Ishikawa (cell line): ENCODE measurements around the gene FOXP1.

Experiments used
- CEBPB ChIP-seq: IDR thresholded peaks from 2 replicates; pipeline ENCODE4 v1.6.1; 2012
- CREB1 ChIP-seq: IDR thresholded peaks from 2 replicates; pipeline ENCODE4 v1.6.1; 2012; ENCODE audit warnings: low read depth
- EGR1 ChIP-seq: IDR thresholded peaks from 2 replicates; pipeline ENCODE4 v1.6.1; 2012
- EP300 ChIP-seq: IDR thresholded peaks from 2 replicates; pipeline ENCODE4 v1.6.1; 2012; ENCODE audit warnings: borderline replicate concordance
- FOXM1 ChIP-seq: IDR thresholded peaks from 2 replicates; pipeline ENCODE4 v1.6.1; 2012; ENCODE audit warnings: low read depth, borderline replicate concordance
- NFIC ChIP-seq: IDR thresholded peaks from 2 replicates; pipeline ENCODE4 v1.6.1; 2012
- RAD21 ChIP-seq: IDR thresholded peaks from 2 replicates; pipeline ENCODE4 v1.6.1; 2012; ENCODE audit warnings: low read depth
- TAF1 ChIP-seq: IDR thresholded peaks from 2 replicates; pipeline ENCODE4 v1.6.1; 2012; ENCODE audit warnings: low read depth, mild to moderate bottlenecking
- TCF12 ChIP-seq: IDR thresholded peaks from 2 replicates; pipeline ENCODE4 v1.6.1; 2012; ENCODE audit warnings: low read depth
- TEAD4 ChIP-seq: IDR thresholded peaks from 2 replicates; pipeline ENCODE4 v1.6.1; 2012
- YY1 ChIP-seq: IDR thresholded peaks from 2 replicates; pipeline ENCODE4 v1.6.1; 2012; ENCODE audit warnings: low read depth
- ZBTB7A ChIP-seq: IDR thresholded peaks from 2 replicates; pipeline ENCODE4 v1.6.1; 2012; ENCODE audit warnings: low read depth
- TF ChIP-seq, protein P1 (sequence below): IDR thresholded peaks from 2 replicates; pipeline ENCODE4 v1.6.1; 2012
- TF ChIP-seq, protein P2 (sequence below): IDR thresholded peaks from 2 replicates; pipeline ENCODE4 v1.6.1; 2012
- TF ChIP-seq, protein P3 (sequence below): IDR thresholded peaks from 2 replicates; pipeline ENCODE4 v1.6.1; 2012; ENCODE audit warnings: low read depth, mild to moderate bottlenecking

FOXP1 gene

DNA sequence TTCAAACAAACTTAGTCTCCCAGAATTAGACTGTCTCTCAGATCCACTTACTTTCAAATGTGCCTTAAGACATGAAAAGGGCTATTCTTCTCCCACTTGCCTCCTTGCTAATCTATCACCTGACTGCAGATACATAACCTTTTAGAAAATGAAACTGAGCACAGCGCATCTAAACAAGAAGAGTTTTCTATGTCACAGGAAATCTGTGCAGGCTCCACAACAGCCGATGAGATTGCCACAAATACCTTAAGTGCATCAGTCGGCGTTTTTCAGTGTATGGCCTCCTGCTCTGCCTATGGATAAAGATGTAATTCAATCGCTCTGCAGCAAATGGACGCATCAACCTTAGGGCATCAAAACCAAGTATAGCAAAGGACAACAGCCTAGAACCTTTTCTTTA, 544.2 kb downstream of the FOXP1 start:
- TF ChIP-seq ZBTB7A, result no peak
- no peak for TF ChIP-seq EGR1
- TF ChIP-seq YY1, result no peak
- TF ChIP-seq CEBPB, result no peak
- TF ChIP-seq TAF1, result no peak
- no peak for TF ChIP-seq TEAD4
- TF ChIP-seq FOXM1, result no peak
- TF ChIP-seq, protein P1, sequence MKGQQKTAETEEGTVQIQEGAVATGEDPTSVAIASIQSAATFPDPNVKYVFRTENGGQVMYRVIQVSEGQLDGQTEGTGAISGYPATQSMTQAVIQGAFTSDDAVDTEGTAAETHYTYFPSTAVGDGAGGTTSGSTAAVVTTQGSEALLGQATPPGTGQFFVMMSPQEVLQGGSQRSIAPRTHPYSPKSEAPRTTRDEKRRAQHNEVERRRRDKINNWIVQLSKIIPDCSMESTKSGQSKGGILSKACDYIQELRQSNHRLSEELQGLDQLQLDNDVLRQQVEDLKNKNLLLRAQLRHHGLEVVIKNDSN, result no peak
- no peak for TF ChIP-seq CREB1
- TF ChIP-seq RAD21, result no peak
- no peak for TF ChIP-seq TCF12
- TF ChIP-seq, protein P2, sequence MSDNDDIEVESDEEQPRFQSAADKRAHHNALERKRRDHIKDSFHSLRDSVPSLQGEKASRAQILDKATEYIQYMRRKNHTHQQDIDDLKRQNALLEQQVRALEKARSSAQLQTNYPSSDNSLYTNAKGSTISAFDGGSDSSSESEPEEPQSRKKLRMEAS, result no peak
- no peak for TF ChIP-seq EP300
- no peak for TF ChIP-seq NFIC
- TF ChIP-seq, protein P3, sequence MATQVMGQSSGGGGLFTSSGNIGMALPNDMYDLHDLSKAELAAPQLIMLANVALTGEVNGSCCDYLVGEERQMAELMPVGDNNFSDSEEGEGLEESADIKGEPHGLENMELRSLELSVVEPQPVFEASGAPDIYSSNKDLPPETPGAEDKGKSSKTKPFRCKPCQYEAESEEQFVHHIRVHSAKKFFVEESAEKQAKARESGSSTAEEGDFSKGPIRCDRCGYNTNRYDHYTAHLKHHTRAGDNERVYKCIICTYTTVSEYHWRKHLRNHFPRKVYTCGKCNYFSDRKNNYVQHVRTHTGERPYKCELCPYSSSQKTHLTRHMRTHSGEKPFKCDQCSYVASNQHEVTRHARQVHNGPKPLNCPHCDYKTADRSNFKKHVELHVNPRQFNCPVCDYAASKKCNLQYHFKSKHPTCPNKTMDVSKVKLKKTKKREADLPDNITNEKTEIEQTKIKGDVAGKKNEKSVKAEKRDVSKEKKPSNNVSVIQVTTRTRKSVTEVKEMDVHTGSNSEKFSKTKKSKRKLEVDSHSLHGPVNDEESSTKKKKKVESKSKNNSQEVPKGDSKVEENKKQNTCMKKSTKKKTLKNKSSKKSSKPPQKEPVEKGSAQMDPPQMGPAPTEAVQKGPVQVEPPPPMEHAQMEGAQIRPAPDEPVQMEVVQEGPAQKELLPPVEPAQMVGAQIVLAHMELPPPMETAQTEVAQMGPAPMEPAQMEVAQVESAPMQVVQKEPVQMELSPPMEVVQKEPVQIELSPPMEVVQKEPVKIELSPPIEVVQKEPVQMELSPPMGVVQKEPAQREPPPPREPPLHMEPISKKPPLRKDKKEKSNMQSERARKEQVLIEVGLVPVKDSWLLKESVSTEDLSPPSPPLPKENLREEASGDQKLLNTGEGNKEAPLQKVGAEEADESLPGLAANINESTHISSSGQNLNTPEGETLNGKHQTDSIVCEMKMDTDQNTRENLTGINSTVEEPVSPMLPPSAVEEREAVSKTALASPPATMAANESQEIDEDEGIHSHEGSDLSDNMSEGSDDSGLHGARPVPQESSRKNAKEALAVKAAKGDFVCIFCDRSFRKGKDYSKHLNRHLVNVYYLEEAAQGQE, result no peak

DNA sequence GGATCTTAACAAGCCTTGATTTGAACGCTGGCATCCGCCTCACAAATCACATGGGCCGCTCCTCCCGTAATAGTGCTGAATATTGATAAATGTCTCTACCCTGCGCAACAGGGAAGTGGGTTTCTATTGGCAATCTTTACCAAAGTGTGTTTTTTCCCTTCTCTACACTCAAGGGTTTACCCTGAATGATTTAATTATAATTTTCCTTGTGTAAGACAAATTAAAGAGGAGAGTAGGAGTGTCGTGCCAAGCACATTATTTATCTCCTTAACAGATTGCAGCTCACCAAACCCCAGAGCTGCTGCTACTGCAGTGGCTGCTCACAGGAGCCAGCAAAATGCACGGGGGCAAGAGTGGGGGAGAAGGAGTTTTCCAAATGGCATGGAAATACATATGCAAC, 545.8 kb downstream of the FOXP1 start:
- TF ChIP-seq, protein P3, result no peak
- TF ChIP-seq TAF1, result no peak
- no peak for TF ChIP-seq TCF12
- TF ChIP-seq RAD21, result no peak
- TF ChIP-seq CREB1, result no peak
- TF ChIP-seq, protein P1, result no peak
- no peak for TF ChIP-seq ZBTB7A
- no peak for TF ChIP-seq TEAD4
- TF ChIP-seq, protein P2, result no peak
- TF ChIP-seq CEBPB, result no peak
- no peak for TF ChIP-seq YY1
- TF ChIP-seq EGR1, result no peak
- TF ChIP-seq NFIC, result no peak
- TF ChIP-seq EP300, result no peak
- no peak for TF ChIP-seq FOXM1

DNA sequence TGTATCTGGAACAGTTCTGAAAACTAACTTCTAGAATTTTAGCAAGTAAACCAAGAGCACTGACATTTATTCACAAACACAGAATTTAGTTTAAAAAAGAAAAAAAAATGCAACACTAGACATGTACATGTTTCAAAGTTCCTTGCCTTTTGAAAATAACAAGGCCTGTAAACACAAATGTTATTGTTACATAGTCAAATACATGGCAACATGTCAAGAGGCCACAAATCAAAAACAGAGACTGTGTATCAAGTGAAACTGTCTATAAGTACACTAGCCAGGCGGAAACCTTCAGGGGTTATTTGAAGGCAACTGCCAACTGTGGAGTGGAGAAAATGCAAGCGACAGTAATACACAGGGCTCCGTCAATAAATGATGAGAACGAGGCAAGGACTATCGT, 547.6 kb downstream of the FOXP1 start:
- no peak for TF ChIP-seq NFIC
- TF ChIP-seq CEBPB, result no peak
- TF ChIP-seq, protein P1, result no peak
- TF ChIP-seq, protein P2, result no peak
- no peak for TF ChIP-seq EP300
- no peak for TF ChIP-seq CREB1
- no peak for TF ChIP-seq EGR1
- no peak for TF ChIP-seq YY1
- TF ChIP-seq ZBTB7A, result no peak

DNA sequence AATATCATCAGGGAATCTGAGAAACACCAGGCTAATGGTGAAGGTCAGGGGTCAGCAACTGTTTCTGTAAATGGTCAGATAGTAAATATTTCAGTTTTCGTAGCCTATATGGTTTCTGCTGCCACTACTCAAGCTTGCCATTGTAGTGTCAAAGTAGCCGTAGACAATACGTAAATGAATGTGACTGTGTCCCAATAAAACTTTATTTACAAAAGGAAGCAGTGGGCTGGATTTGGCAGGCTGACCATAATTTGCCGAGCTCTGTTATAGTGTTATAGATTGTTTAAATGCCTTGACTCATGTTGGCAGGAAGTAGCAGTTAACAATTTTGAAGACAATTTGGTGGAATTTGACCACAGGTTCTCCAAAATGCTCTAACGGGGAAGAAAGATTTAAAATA, 548.2 kb downstream of the FOXP1 start:
- no peak for TF ChIP-seq CEBPB
- TF ChIP-seq NFIC, result no peak
- TF ChIP-seq TAF1, result no peak
- TF ChIP-seq EGR1, result no peak
- no peak for TF ChIP-seq EP300

DNA sequence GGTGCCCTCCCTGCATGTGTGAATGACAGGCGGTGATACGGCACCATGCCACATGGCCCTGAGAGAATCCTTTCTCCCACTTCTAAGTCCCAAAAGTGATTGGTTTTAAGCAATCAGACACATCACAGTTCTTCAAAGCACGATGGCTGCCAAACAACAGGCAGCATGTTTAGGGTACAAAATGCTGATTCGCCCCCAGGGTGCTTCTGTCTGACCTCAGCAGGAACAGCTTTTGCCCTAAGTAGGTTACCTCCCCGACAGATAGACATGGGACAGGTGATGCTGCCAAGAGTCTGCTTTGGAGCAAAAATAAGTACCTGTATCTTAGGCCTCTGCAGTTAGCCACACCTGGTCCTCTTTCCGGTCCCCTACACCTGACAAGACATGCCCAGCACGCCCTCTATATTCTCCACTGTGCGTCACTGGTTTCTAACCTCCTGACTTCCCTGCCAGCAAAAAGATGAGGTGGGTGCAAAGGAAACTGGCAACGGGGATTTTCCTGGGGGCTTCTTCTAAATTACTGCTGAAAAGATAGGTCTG, 549.8 kb downstream of the FOXP1 start:
- TF ChIP-seq NFIC (no peak), TEAD4 (no peak), TCF12 (no peak), EGR1 (no peak), ZBTB7A (no peak), YY1 (no peak), EP300 (no peak), FOXM1 (no peak), CEBPB (no peak)
- TF ChIP-seq, protein P1, result no peak
- TF ChIP-seq, protein P2, result no peak
